IPS-NIHi7 (cell line): ENCODE data around the gene SH3PXD2B.
"Not testable (repeated sequence)": the region's sequence is repeated elsewhere in the genome, so short reads cannot be mapped to it uniquely, and the experiment has no call there.

Source experiments
- DNase-seq: peaks from one replicate; pipeline ENCODE4 v3.0.0; 2012; ENCODE audit warnings: mixed read lengths; ENCODE audit errors: extremely low spot score

The SH3PXD2B gene

DNA sequence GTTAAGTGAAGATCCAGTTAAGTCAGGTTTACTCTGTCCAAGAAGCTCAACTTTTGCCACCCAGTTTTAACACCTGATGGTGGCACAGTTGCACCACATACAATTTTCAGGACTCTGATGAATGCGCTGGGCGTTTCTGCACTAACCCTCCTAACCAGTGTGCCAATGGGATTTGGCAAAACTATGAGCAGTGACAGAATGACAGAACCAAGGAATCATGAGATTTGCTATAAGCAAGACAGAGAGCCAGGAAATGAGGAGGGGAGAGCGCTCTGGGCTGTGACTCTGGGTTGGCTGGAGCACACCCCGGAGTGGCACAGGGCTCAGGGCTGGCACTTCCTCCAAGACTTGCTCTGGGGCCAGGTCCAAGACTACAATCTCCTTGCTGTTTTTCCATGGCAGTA is 84.1 kb downstream of the SH3PXD2B start:
- DNase-seq: no peak

DNA sequence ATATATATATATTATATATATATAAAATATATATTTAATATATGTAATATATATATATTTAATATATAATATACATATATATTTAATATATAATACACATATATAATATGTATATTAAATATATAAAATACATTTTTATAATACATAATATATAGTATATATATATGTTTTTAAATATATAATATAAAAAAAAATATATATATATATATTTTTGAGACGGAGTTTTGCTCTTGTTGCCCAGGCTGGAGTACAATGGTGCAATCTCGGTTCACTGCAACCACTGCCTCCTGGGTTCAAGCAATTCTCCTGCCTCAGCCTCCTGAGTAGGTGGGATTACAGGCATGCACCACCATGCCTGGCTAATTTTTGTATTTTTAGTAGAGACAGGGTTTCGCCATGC is 85.6 kb downstream of the SH3PXD2B start:
- not testable (repeated sequence) for DNase-seq

DNA sequence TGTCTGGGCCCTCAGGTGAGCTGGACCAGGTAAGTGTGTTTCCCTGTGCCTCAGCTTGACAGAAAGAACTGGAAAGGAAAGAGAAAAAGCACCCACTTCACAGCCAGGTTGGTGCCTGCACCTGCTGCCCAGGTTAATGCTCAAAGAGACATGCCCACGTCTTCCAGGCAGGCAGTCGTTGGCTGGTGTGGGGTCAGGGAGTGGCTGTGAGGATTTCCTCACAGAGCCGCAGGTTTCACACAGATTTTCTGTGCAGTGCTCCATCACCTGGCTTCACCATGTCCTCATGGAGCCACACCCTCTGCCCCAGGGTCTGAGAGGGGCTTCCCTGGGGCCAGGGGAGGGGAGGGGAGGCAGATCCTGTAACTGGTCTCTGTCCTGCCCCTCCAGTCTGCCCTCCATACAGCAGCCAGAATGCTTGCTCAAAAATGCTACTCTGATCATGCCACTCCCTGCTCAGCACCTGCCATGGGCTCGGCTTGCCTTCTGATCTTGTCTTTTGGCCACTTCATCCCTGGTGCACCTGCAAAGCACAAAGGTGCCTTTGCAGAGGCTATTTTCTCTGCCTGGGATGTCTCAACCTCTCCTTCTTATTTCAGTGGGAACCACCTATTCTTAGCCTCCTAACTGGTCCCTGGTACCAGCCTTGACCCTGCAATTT is 88.2 kb downstream of the SH3PXD2B start:
- DNase-seq: no peak

DNA sequence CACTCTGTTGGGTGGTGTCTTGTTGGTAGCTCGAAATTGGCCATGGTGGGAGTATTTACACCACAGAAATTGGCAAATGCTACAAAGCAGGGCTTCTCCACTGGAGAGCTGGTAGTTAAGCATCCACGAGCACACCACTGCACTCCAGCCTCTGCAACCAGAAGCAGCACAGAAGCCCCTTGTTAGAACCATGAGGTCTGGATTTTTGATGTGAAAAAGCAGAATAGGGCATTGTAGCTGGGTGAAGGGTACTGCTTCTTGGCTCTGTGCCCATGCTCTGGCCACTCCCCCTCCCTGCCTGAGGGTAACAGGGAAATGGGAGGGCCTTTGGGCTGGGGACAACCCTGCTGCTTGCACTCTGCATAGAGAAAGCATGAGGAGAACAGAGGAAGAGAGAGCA is 89.6 kb downstream of the SH3PXD2B start:
- no peak for DNase-seq

DNA sequence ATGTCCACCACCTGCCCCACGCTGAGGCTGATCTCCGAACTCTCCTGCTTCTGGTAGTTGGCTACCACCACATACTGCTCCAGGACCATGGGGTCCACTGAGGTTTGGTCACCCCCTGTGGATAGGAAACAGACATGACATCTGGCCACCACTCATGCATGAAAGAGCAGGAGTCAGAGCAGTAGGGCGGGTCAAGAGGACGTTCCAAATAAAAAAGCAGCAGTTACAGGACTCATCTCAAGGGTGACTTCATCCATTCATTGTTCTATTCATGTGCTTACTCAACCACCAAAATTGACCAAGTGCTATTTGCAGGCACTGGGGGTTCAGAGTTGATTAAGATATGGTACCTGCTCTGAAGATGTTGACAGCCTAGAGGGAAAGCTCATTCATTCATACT is 91.6 kb downstream of the SH3PXD2B start:
- no peak for DNase-seq

DNA sequence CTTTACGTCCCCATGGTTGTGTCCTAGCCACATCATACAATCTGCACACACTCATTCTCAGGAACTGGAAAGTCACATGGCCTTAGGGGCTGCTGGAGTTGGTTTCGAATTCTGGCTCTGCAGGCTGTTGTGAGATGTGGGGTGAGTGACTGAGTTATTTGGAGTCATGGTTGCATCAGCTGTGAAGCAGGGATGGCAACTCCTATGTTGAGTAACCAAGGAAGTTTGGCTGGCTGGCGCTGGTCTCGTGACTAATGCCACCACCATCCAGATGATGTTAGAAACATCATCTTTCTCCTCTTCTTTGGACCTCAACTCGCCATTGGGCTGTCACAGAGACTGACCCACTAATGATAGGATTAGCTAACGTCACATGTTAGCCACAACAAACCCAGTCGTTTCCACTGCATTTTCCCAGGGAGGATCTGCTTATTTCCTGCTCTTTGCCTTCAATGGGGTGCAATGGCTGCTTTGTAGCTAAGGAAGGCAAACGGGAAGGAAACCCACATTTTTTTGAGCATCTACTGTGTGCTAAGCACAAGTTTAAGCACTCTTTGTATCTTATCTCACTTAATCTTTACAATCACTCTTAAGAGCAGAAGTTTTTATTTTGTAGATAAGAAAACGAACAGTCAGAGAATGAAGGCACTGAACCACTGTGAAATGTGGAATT is 92.6 kb downstream of the SH3PXD2B start:
- DNase-seq: no peak

DNA sequence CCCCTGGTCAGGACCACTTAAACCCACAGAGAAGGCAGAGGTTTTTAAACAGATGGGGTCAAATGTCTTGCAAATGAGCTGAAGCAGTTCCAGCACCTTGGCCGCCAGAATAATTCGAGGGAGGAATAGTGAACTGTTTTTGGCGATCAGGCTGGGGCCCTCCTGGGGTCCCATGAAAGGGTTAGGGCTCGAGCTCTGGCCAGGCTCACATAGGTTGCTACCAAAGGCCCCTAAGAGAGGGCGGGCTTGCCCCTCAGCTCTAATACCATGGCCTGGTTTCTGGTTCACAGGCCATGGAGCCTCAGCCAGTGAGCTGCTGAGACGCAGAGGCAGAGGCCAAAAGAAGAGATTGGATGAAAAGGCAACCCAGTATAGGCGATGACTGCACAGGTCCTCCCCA is 96.0 kb downstream of the SH3PXD2B start:
- no peak for DNase-seq

DNA sequence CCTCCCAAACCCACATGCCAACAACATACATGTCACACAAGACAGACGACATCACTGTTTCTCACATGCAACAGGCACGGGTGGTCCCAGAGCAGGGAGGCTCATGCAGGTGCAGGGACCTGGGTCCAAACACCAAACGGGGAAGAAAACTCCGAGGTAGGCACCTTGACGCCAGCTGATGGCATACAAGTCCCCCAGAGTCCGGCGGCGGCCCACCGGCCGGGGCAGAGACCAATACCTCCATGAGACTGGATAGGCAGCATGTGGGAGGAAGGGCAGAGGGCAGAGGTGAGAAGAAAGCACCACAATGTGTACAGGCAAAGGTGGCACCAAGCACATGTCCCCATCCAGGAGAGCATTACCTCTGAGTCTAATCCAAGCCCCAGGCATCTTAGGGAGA is 97.8 kb downstream of the SH3PXD2B start:
- DNase-seq: no peak

DNA sequence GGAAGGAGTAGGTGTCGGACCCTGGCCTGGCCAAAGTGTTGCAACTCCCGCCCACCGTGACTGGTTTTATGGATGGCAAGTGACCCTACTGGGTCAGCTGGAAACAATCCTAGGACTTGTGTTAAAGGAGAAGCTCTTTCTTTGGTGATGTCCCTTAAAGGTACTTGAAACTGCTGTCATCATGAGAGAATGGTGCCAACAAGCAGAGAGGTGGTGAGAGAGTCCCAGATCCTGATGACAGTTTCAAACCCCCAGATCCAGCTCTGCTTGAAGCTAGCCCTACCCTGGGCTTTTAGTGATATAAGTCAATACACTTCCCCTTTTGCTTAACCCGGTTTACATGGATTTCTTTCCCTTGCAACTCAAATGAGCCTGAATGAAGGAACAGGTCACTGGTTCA is 98.3 kb downstream of the SH3PXD2B start:
- no peak for DNase-seq

DNA sequence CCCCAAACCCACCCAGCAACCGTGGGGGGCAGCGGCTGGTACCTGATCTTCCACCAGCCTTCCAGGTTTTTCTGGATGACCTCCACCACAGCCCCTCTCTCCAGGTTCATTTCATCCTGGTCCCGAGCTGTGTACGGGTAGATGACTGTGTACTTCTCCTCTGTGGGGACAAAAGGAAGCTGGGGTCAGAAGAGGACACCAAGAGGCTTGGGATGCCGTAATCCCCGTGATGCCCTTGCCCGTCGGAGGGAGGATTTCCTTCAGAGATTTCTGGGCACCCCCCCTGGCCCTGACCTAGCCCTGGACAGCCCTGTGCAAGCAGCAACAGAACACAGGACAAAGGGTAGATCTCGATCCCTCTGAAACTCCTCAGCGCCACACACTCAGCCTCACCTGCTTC is 100.5 kb downstream of the SH3PXD2B start:
- no peak for DNase-seq

DNA sequence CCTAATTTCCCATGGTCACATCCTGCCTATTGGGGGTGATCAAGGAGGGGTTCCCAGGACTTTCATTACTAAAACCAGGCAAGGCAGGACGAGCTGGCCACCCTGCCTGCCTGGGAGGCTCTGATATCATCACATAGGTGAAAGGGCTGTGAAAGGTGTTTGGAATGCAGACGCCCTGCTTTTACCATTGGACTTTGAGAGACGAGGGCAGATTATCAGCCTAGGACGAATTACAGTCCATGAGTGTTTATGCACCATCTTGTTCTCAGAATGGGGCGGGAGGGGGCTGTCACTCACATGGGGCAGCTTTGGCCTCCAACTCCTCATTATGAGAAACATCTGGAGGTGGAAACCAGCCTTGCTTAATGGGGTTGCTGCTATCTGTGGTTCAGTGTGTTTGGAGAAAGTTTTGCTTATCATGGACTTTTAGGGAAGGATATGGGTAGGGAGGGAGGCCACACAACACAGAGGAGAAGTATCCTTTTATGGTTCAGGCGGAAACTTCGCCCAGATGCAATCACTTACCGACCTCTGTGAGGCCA is 101.0 kb downstream of the SH3PXD2B start:
- DNase-seq: no peak

DNA sequence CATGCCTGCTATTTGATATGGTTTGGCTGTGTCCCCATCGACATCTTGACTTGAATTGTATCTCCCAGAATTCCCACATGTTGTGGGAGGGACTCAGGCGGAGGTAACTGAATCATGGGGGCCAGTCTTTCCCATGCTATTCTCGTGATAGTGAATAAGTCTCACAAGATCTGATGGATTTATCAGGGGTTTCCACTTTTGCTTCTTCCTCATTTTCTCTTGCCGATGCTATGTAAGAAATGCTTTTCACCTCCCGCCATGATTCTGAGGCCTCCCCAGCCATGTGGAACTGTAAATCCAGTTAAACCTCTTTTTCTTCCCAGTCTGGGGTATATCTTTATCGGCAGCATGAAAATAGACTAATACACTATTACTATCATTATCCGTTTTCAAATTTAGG is 101.8 kb downstream of the SH3PXD2B start:
- DNase-seq: not testable (repeated sequence)

DNA sequence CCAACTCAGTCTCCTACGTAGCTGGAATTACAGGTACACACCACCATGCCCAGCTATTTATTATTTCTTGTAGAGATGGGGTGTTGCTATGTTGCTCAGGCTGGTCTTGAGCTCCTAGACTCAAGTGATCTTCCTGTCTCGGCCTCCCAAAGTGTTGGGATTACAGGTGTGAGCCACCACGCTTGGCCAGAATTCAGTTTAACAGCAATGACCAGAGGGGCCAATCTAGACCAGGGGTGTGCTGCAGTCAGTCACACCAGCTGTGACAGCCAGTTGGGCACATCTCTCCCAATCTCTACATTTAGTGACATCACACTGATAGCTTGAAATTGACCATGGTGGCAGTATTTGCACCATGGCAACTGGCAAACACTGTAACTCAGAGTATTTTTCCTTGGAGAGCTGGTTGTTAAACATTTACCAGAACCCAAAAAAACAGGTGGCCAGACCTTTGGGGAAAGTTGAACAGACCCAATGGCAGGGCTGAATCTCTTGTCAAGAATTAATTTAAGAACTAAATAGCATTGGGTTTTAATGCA is 103.0 kb downstream of the SH3PXD2B start:
- no peak for DNase-seq

DNA sequence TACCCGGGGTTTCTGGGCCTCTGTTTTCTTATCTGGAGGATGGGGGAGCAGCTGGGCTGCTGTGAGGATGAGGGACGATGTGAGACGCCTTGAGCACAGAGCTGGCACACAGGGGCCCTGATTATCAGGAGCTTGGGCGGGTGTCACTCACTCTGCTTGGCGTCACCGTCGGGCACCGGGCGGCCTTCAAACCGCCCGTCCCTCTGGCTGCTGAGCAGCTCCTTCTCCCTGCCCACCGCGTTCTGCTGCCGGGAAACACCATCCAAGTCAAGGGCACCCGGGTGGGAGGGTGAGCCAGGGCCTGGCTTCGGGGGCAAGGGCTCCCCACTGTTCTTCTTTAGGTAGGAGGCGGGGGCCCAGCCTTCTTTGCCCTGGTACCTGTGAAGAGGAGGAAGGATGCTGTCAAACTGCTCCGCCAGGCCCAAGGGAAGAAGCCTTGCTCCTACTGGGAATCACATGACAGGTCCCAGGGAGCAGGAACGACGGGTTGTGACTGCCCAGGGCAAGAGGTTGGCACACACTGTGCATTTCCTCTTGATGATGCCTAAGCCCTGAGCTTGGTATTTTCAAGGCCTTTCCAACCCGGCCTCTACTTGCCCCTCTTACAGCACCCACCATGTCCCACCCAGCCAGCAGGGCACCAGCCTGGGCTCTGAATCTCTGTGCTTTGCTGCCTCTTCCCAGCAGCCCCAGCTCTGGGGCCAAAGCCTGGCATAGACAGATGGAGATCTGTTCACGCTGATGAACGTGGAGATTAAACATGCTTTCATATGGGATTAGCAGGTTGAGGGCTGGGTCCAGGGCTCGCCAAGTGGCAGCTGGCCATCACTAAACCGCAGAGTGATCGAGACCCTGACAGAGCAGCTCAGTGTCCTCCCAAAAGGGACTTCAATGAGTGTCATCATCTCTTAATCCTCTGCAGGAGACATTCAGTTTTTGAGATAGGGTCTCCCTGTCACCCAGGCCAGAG is 103.8 kb downstream of the SH3PXD2B start:
- DNase-seq: no peak

DNA sequence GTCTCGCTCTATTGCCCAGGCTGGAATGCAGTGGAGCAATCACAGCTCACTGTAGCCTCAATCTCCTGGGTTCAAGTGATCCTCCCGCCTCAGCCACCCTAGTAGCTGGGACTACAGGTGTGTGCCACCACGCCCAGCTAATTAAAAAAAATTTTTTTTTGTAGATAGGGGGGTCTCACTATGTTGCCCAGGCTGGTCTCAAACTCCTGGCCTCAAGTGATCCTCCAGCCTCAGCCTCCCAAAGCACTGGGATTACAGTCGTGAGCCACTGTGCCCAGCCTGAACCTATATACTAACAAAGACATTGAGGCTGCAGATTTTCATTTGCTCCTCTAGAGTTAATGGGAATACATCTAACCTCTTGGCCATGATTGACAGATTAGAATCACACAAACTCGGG is 105.6 kb downstream of the SH3PXD2B start:
- DNase-seq: not testable (repeated sequence)

DNA sequence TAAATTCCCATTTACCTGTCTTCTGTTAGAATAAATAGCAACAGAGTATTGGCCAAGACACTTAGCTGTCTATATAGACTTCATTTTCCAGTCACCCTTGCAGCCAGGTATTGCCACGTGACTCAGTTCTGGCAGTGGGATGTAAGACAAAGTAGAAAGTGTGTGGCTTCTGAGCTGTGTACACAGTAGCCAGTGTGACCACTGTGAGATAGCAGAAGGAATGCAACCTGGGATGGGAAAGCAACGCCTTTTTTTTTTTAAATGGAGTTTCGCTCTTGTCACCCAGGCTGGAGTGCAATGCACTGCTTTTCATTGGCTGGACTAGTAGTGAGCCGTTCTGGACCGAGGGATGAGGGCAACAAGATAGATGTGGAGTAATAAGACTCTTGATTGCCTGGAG is 106.2 kb downstream of the SH3PXD2B start:
- DNase-seq: no peak

DNA sequence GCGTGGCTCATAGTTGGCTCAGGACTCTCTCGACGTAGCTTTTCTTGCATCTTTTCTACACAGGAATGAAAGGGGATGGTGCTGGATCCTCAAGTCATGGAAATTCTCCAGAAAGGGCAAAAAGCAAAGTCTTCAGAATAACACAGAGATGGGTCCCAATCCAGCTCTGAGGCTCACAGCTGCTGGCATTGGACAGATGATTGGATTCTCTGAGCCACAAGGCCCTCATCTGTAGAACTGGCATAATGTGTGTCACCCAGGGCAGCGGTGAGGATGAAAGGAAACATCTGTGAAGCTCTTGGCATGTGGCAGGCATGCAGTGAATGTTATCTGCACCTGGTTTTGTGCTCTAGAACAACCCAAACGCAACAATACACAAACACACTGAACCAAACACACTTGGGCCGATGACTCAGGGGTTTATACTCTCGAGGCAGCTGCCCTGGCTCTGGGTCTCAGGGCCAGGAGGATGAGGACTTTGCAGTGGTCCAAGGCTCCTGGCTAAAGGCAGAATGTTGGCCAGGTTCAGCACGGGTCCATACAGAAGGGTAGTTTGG is 106.8 kb downstream of the SH3PXD2B start:
- no peak for DNase-seq

DNA sequence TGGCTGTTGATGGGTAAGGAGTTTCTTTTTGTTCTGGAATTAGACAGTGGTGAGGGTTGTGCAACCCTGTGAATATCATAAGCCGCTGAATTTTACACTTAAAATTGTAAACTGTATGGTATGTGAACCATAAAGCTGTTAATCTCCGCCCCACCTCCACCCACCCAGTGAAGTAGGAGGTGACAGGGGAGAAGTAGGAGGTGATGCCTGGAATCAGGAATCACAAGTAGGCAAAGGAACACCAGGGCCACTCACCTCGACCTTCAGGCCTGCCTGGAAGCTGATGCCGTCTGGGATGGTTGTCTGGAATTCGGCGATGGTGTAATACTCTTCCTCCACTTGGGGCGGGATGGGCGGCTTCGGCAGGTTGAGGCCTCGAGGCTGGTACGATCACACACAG is 108.4 kb downstream of the SH3PXD2B start:
- no peak for DNase-seq

DNA sequence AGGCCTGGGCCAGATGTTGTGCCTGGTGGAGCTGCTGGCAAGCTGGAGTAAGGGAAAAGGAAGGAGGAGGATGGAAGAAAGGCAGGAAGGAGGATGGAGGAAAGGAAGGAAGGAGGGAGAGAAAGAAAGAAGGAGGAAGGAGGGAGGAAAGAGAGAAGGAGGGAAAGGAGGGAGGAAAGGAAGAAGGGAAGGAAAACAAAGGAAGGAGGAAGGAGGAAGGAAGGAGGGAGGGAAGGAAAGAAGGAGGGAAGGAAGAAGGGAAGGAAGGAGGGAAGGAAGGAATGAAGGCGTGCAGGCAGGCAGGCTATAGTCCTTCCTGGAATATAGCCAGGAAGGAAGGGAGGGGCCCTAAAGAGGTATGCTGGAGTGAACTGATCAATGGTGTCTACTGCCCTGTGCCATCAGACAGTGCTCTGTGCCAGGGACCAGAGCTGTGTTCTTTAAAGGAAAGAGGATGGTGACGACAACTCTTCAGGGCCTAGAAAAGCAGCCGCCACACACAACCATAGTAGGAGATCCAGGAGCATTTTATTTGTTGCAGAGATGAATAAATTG is 109.4 kb downstream of the SH3PXD2B start:
- DNase-seq: no peak

DNA sequence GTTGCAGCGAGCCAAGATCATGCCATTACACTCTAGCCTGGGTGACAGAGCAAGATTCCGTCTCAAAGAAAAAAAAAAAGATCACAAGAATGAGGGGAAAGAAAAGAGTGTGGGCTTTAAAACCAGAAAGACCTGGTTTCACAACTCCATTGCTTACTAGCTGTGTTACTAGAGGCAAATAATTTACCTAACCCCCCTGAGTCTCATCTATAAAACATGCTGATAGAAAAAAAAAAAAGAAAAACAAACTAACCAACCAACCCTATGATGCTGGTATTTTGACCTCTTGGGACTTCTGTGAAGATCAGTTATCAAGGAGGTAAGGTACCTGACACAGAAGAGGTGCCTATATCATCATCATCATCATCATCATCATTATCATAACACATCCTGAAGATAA is 110.6 kb downstream of the SH3PXD2B start:
- DNase-seq: no peak

DNA sequence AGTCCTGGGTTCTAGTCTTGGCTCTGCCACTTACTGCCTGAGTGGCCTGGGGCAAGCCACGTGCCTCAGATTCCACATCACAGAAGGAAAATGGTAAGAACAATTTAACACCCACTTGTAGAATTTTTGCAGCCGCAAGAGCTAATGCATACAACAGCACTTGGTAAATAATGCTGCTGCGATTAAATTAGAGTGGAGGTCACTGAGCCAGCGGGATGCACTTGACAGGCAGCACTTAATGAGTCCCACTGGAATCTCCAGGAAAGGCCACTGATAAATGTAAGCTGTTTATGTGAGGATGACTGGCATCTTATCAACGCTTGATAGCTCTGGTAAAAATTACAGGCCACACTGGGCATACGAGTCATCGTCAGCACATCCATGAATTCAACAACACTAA is 111.4 kb downstream of the SH3PXD2B start:
- no peak for DNase-seq
